ENCODE data around the gene MYO1A. TPM values are rescaled to one million over a fixed set of nuclear protein-coding genes. Genes with fewer than 3 reads are reported as not detected.

The MYO1A gene
- total RNA-seq, 1 experiment from 2014 or later: 0.26 TPM

DNA sequence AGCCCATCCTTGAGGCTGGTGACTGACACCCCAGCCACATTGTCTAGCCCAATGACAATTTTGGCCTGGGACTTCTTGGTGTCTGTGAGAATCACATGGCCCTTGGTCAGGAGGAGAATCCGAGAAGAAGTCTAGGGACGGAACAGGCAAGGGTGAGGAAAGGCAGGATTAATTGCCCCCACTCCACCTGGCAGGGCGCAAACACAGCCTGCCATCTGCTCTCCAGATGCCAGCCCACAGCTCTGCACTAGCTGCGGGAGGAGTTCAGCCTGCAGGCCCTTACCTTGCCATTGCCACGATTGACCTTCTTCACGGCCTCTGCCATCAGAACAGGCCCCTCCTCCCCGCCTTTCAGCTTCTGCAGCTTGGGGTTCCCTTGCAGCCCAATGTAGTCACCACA, 20.5 kb downstream of the MYO1A start:
- no peak overlapping the region for H2AFZ ChIP-seq (ENCODE audit: low read length)
- no peak overlapping the region for H4K5ac ChIP-seq (ENCODE audit: insufficient read length, low read depth, low read length)
- H2BK15ac ChIP-seq (ENCODE audit: low read depth, low read length): no peak overlapping the region
- no peaks in the 10 kb centered on the region for H3K9me3 Mint-ChIP-seq
- no peak overlapping the region for H2BK20ac ChIP-seq (ENCODE audit: low read depth, low read length, poor library complexity, severe bottlenecking)
- no peaks in the 10 kb centered on the region for H4K20me1 ChIP-seq (ENCODE audit: control insufficient read depth, insufficient read depth, insufficient read length)
- DNase-seq: no peak
- H2BK120ac ChIP-seq (ENCODE audit: low read depth, low read length, poor library complexity, severe bottlenecking): no peak overlapping the region
- H4K91ac ChIP-seq (ENCODE audit: insufficient read length, low read depth, low read length): no peak overlapping the region
- TF ChIP-seq, protein P1, sequence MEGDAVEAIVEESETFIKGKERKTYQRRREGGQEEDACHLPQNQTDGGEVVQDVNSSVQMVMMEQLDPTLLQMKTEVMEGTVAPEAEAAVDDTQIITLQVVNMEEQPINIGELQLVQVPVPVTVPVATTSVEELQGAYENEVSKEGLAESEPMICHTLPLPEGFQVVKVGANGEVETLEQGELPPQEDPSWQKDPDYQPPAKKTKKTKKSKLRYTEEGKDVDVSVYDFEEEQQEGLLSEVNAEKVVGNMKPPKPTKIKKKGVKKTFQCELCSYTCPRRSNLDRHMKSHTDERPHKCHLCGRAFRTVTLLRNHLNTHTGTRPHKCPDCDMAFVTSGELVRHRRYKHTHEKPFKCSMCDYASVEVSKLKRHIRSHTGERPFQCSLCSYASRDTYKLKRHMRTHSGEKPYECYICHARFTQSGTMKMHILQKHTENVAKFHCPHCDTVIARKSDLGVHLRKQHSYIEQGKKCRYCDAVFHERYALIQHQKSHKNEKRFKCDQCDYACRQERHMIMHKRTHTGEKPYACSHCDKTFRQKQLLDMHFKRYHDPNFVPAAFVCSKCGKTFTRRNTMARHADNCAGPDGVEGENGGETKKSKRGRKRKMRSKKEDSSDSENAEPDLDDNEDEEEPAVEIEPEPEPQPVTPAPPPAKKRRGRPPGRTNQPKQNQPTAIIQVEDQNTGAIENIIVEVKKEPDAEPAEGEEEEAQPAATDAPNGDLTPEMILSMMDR (conservative IDR thresholded peaks at IDR 0.05): no peak
- no peak overlapping the region for H3K4me2 ChIP-seq (ENCODE audit: insufficient read depth, insufficient read length, low read length)
- no peak overlapping the region for H2BK5ac ChIP-seq (ENCODE audit: insufficient read length, low read length)
- H3K23ac ChIP-seq (ENCODE audit: insufficient read length, low read depth, low read length): no peak overlapping the region
- H3K4ac ChIP-seq (ENCODE audit: low read depth, low read length): no peak overlapping the region
- no peak overlapping the region for H3K56ac ChIP-seq (ENCODE audit: insufficient read length, low read depth, low read length)
- no peaks in the 10 kb centered on the region for H3K23me2 ChIP-seq (ENCODE audit: insufficient read length, low read depth, low read length, poor library complexity, severe bottlenecking)
- no peaks in the 10 kb centered on the region for H3K9me3 ChIP-seq (ENCODE audit: control insufficient read depth, low read depth, low read length)
- H3K18ac ChIP-seq (ENCODE audit: insufficient read length, low read depth, low read length): no peak overlapping the region
- no CpG with 5 or more reads among the region's 7 CpGs for WGBS (ENCODE audit: extremely low coverage, insufficient read length, low lambda C conversion rate)
- no peak overlapping the region for H3T11ph ChIP-seq (ENCODE audit: low read length)
- H3K27me3 ChIP-seq (ENCODE audit: insufficient read depth, low read length): no peaks in the 10 kb centered on the region
- peaks cover 21 to 36% of the 10 kb centered on the region in 2 experiments for H3K4me1 Mint-ChIP-seq
- no peaks in the 10 kb centered on the region for H3K36me3 Mint-ChIP-seq (ENCODE audit: insufficient read depth in 1 of 3, low read depth in 3 of 3)
- H3K27me3 Mint-ChIP-seq (ENCODE audit: low read depth): peaks cover 5% of the 10 kb centered on the region
- H3K4me3 Mint-ChIP-seq: no peak overlapping the region
- no peaks in the 10 kb centered on the region for H3K79me1 ChIP-seq (ENCODE audit: insufficient read depth, low read depth, low read length, poor library complexity, severe bottlenecking)
- no peak overlapping the region for H2AK5ac ChIP-seq (ENCODE audit: insufficient read length, low read length)
- H4K8ac ChIP-seq (replicated peaks; ENCODE audit: insufficient read length, low read depth, low read length): no peak overlapping the region
- H2BK12ac ChIP-seq (ENCODE audit: insufficient read length, low read depth, low read length): no peak overlapping the region
- H3K27ac Mint-ChIP-seq: no peak overlapping the region
- no peak overlapping the region for H3K9ac ChIP-seq (ENCODE audit: extremely low read depth, insufficient read length, low read length)
- no peaks in the 10 kb centered on the region for H3K79me2 ChIP-seq (ENCODE audit: insufficient read depth, low read length)
- H3K27ac ChIP-seq (ENCODE audit: insufficient read length, low read depth, low read length): no peak overlapping the region
- no peaks in the 10 kb centered on the region for H3K4me1 ChIP-seq (ENCODE audit: insufficient read depth, low read length)
- H3K14ac ChIP-seq (ENCODE audit: insufficient read depth, low read length): no peak overlapping the region

Data from H9 (cell line).